ENCODE measurements around the gene NPR1.

The NPR1 gene

DNA sequence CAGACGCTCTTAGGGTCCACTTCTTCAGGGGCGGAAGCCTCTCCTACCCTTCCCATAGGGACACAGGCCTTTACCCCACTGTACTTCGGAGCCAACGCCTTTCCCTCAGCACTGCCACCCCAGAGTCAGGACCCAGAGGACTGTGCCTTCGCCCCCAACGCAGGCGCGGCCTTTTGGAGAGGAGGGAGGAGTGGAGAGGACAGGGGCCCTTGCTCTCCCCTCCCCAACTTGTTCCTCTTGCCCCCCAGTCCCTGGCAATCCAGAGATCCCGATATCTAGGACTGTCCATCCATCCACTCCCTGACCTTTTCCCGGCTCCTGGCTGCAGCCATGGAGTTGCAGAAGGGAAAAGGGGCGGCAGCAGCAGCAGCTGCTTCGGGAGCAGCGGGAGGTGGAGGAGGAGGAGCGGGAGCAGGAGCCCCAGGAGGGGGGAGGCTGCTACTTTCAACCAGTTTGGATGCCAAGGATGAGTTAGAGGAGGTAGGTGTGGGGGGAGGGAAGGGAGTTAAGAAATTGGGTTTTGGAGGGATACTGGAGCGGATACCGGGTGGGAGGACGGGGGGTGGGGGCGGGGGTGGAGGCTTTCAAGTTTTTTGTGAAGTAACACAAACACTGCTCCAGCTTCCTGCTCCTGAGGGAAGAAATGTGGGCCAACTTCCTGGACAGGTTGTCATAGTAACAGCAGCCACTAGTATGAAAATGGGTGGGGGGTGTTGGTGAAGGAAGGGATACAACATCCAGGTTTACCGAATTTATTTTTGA is 50.0 kb downstream of the NPR1 start:
- DNase-seq = peak; percentile 51

DNA sequence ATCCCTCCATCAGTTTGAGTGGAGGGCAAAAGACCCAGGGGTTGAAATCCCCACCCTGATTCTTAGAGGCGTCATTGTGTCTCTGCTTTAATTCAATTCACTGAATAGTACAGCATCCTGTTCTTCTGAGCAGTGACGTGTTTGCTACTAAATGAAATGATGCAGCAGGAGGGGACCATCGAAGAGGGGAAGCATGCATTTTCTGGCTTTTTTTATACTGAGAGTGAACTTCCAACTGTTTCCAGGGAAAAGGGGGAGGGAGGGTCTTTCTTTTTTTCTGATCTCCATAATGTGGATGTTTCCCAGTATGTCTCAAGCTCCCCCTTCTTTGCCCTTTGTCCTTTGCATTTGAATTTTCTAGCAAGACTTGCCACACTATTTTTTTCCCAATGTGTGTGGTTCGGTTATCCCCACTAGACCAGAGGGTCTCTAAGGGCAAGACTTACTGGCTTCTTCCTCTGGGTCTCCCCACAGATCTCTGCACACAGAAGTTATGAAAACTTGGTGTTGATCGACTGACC is 52.0 kb downstream of the NPR1 start:
- no peak for DNase-seq

DNA sequence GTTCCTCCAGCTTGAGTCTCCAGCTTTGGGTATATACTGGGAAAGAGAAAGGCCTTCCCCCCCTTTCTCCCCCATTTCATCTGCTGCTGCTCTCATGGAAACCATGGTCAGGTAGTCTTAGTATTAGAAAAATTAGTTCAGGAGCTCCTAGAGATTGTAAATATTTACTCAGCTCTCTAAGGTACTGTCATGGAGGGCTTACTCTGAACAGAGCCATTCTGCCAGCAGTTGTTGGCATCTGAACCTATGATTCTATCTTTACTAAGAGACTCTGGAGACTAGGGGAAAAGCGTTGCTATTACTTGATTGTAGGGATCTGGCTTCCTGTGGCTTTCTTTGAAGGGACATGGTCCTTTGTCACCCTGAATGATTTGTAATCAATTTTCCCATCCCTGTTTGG is 55.5 kb downstream of the NPR1 start:
- DNase-seq = no peak

DNA sequence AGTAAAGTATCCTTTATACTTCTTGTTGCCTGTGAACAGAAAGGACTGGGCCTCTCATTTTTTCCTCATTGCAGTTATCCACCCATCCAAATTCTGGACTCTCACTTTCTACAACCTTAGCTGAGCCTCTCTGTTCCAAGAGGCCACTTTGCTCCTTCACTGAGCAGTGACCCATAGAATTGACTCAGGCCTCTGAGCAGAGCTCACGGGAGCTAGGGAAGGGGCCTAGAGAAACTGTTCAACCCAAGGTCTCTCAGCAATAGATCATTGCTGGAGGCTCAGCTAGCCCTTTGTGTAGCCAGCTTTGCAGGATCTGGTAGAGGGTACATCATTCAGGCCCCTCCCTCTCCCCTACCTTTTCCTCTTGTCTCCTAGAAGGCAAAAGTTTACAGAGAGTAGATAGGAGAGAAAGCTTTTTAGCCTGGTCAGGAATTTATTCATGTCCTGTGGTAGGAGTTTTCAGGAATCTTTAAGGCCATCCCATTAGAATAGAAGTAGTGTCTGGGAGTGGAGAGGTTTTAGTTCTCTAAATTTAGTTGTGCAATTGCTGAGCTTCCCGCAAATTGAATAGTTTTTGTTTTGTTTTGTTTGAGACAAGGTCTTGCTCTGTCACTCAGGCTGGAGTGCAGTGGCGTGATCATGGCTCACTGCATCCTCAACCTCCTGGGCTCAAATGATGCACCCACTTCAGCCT is 56.1 kb downstream of the NPR1 start:
- DNase-seq = no peak

DNA sequence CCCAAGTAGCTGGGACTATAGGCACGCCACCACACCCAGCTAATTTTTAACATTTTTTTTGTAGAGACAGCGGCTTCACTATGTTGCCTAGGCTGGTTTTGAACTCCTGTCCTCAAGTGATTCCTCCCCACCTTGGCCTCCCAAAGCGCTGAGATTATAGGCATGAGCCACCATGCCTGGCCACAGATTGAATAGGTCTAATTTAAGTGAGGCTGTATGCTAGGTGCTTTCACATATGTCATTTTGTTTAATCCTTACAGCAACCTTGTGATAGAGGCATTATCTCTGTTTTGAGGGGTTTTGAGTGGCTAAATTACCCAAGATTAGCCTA is 56.6 kb downstream of the NPR1 start:
- DNase-seq = no peak

DNA sequence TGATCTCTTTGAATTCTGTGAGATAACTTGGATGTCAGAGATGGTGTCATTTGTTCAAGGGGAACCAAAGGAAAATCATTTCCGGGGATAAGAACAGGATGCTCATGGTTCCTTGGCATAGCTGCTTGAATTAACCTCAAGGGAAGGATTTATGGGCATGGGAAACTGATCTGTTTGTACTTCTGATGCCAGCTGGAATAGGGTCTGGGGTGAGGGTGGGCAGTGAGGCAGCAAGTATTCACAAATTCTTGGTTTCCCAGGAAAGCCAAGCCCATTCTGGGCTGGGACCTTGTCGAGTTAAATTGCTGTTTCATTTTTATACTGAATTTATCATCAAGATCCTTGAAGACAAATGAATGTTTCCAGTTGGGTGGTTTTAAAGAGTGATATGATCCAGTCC is 63.5 kb downstream of the NPR1 start:
- no peak for DNase-seq

DNA sequence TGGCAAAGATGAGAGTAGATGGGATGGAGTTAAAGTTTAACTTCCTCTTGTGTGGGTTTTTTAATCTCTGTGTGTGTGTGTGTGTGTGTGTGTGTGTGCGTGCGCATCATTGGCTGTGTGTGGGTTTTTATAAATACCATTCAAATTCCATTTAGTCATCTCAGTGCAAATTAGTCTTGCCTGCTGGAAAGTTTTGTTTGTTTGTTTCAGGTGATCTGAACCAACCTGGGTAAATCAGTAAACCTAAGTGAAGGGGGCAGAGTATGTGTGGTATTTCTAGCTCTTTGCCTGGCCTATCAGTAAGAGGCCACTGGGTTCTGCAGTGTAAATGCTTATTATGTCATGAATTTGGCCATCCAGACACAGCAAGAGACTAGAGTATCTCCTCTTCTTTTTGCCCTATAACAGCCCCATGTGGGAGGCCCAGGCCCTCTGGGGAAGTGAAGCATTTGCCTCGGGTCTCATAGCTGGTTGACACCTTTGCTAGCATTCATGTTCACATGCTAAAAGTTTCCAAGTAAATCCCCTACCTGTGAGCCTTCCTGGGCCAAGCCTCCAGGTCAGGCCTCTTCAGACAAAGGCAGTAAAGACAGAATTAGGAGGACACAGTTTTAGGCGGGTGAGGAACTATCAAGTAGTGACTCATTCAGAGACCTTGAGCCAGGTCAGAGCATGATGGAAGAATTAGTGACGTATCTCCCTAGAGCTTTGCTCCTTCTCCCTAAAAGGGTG is 64.1 kb downstream of the NPR1 start:
- peak; percentile 60 for DNase-seq

Measured in fibroblast of skin of abdomen (primary cell).